HEK293 (cell line): ENCODE data around the gene DGKD.

ENCODE experiments used
- KLF9 ChIP-seq: fragments of 450-650 bp; formaldehyde crosslinking; IDR thresholded peaks from 2 replicates; pipeline ENCODE4 v1.5.1; 2016; ENCODE audit warnings: missing biosample characterization, missing genetic modification characterization, low read depth
- ZNF138 ChIP-seq: fragments of 450-650 bp; formaldehyde crosslinking; IDR thresholded peaks from 2 replicates; pipeline ENCODE4 v1.5.1; 2016; ENCODE audit warnings: missing biosample characterization, missing genetic modification characterization, borderline replicate concordance
- ZNF174 ChIP-seq: fragments of 450-650 bp; formaldehyde crosslinking; IDR thresholded peaks from 2 replicates; pipeline ENCODE4 v1.5.0; 2017; ENCODE audit warnings: missing biosample characterization, mild to moderate bottlenecking, missing genetic modification characterization
- ZNF560 ChIP-seq: fragments of 450-650 bp; formaldehyde crosslinking; IDR thresholded peaks from 2 replicates; pipeline ENCODE4 v1.5.1; 2017; ENCODE audit warnings: missing biosample characterization, missing genetic modification characterization, borderline replicate concordance
- ZNF707 ChIP-seq: fragments of 450-650 bp; formaldehyde crosslinking; IDR thresholded peaks from 2 replicates; pipeline ENCODE4 v1.5.1; 2016; ENCODE audit warnings: missing biosample characterization, missing genetic modification characterization
- TF ChIP-seq, protein P1 (sequence below): fragments of 450-650 bp; formaldehyde crosslinking; IDR thresholded peaks from 2 replicates; pipeline ENCODE4 v1.5.1; 2016; ENCODE audit warnings: missing biosample characterization, missing genetic modification characterization
- TF ChIP-seq, protein P2 (sequence below): fragments of 450-650 bp; formaldehyde crosslinking; IDR thresholded peaks from 2 replicates; pipeline ENCODE4 v1.5.1; 2016; ENCODE audit warnings: missing biosample characterization, missing genetic modification characterization
- TF ChIP-seq, protein P3 (sequence below): fragments of 450-650 bp; formaldehyde crosslinking; IDR thresholded peaks from 2 replicates; pipeline ENCODE4 v1.5.1; 2017; ENCODE audit warnings: missing biosample characterization, missing genetic modification characterization
- TF ChIP-seq, protein P4 (sequence below): fragments of 450-650 bp; formaldehyde crosslinking; IDR thresholded peaks from 2 replicates; pipeline ENCODE4 v1.5.1; 2016; ENCODE audit warnings: missing biosample characterization, missing genetic modification characterization

DNA sequence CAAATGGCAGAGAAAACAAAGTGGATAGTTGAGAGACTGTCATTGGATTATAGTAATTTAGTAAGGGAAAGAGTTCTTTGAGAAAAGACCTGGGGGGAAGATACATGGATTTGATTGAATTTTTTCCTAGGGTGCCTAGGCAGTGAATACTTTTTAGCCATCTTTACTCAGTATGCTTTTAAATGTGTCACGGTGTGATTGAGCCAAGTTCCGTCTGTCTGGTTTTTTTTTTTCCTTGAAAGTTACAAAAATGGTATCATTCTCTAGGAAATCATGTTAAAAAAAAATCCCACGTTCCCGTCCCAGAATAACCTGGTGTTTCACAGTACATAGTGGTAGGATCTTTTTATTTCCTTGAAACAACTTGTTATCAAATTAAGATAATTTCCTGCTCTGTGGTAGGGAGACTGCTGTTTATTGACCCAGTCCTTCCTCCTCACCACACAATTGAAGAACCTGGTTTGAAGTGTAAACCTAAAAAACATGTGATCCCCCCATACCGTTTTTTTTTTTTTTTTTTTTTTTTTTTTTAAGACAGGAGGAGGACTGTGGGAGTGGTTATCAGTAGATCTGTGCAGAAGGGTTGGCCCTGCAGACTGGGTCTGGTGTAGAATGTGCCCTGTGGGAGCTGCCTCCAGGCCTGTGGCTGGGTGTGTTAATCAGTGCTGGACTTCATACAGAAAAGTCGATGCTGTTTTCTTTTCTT is 55.1 kb downstream of the DGKD start:
- TF ChIP-seq, protein P1, sequence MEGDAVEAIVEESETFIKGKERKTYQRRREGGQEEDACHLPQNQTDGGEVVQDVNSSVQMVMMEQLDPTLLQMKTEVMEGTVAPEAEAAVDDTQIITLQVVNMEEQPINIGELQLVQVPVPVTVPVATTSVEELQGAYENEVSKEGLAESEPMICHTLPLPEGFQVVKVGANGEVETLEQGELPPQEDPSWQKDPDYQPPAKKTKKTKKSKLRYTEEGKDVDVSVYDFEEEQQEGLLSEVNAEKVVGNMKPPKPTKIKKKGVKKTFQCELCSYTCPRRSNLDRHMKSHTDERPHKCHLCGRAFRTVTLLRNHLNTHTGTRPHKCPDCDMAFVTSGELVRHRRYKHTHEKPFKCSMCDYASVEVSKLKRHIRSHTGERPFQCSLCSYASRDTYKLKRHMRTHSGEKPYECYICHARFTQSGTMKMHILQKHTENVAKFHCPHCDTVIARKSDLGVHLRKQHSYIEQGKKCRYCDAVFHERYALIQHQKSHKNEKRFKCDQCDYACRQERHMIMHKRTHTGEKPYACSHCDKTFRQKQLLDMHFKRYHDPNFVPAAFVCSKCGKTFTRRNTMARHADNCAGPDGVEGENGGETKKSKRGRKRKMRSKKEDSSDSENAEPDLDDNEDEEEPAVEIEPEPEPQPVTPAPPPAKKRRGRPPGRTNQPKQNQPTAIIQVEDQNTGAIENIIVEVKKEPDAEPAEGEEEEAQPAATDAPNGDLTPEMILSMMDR (tag by site-specific recombination): no peak
- TF ChIP-seq KLF9: no peak
- no peak for TF ChIP-seq ZNF560 (tag by site-specific recombination)
- TF ChIP-seq, protein P2, sequence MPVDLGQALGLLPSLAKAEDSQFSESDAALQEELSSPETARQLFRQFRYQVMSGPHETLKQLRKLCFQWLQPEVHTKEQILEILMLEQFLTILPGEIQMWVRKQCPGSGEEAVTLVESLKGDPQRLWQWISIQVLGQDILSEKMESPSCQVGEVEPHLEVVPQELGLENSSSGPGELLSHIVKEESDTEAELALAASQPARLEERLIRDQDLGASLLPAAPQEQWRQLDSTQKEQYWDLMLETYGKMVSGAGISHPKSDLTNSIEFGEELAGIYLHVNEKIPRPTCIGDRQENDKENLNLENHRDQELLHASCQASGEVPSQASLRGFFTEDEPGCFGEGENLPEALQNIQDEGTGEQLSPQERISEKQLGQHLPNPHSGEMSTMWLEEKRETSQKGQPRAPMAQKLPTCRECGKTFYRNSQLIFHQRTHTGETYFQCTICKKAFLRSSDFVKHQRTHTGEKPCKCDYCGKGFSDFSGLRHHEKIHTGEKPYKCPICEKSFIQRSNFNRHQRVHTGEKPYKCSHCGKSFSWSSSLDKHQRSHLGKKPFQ (tag by site-specific recombination): no peak
- TF ChIP-seq ZNF174 (tag by site-specific recombination): no peak
- TF ChIP-seq, protein P3, sequence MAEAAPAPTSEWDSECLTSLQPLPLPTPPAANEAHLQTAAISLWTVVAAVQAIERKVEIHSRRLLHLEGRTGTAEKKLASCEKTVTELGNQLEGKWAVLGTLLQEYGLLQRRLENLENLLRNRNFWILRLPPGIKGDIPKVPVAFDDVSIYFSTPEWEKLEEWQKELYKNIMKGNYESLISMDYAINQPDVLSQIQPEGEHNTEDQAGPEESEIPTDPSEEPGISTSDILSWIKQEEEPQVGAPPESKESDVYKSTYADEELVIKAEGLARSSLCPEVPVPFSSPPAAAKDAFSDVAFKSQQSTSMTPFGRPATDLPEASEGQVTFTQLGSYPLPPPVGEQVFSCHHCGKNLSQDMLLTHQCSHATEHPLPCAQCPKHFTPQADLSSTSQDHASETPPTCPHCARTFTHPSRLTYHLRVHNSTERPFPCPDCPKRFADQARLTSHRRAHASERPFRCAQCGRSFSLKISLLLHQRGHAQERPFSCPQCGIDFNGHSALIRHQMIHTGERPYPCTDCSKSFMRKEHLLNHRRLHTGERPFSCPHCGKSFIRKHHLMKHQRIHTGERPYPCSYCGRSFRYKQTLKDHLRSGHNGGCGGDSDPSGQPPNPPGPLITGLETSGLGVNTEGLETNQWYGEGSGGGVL (tag by site-specific recombination): no peak
- TF ChIP-seq ZNF707 (tag by site-specific recombination): no peak
- TF ChIP-seq ZNF138 (tag by site-specific recombination): no peak
- TF ChIP-seq, protein P4, sequence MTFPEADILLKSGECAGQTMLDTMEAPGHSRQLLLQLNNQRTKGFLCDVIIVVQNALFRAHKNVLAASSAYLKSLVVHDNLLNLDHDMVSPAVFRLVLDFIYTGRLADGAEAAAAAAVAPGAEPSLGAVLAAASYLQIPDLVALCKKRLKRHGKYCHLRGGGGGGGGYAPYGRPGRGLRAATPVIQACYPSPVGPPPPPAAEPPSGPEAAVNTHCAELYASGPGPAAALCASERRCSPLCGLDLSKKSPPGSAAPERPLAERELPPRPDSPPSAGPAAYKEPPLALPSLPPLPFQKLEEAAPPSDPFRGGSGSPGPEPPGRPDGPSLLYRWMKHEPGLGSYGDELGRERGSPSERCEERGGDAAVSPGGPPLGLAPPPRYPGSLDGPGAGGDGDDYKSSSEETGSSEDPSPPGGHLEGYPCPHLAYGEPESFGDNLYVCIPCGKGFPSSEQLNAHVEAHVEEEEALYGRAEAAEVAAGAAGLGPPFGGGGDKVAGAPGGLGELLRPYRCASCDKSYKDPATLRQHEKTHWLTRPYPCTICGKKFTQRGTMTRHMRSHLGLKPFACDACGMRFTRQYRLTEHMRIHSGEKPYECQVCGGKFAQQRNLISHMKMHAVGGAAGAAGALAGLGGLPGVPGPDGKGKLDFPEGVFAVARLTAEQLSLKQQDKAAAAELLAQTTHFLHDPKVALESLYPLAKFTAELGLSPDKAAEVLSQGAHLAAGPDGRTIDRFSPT (tag by site-specific recombination): no peak
